Uterus (tissue), 2 donors: ENCODE measurements around the gene PRC1.

Source experiments
- CTCF ChIP-seq, 4 experiments: fragments of 200-600 bp in 2 of 4; fragments of 450-650 bp in 2 of 4; sonication (generic) in 2 of 4; IDR thresholded peaks; one replicate each; pipeline ENCODE4 v1.5.1; 2016 to 2019; ENCODE audit warnings: antibody characterized with exemption in 4 of 4, mild to moderate bottlenecking in 2 of 4, moderate library complexity in 1 of 4
- POLR2A ChIP-seq, 2 donors: fragments of 450-650 bp; IDR thresholded peaks; one replicate each; pipeline ENCODE4 v1.6.1; 2016; ENCODE audit warnings: antibody characterized with exemption in 2 of 2, mild to moderate bottlenecking in 1 of 2, moderate library complexity in 1 of 2

DNA sequence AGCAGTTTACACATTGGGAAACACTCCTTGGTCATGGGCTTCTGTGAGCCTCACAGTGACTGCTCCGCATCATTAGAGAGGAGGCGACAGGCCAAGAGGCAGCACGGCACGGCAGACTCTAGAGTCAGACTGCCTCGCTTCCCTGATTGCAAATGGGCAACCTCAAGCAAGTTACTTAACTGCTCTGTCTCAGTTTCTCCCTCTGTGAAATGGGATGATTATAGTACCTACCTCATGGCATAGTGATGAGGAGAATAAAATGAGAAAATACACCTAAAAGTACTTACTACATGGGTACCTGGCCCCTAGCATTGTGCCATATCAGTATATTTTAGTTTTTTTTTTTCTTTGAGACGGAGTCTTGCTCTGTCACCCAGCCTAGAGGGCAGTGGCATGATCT lies 43.7 kb downstream of the PRC1 start:
- TF ChIP-seq CTCF (IDR thresholded peaks at IDR 0.05) (no peak), POLR2A (IDR thresholded peaks at IDR 0.05) (no peak)
